Midbrain (tissue), 1 donor: Measurements from ENCODE around the gene OXER1.

ENCODE experiments used
- DNase-seq: peaks from one replicate; lab custom pipeline; 2025; lab: John Stamatoyannopoulos, UW

Gene OXER1

GRCh38 chr2:42764096-42764495, at the start of gene OXER1:
Gene OXER1 (minus strand): TSS chr2:42764135. CDS start chr2:42764062, 73 bp downstream.
- DNase-seq, result no peak

- DNase-seq, result no peak
Measured at GRCh38 chr2:42812899-42813479, 49.1 kb upstream of the OXER1 start.

- DNase-seq, result peak; percentile 74
Measured at GRCh38 chr2:42810971-42811811, 47.3 kb upstream of the OXER1 start.

GRCh38 chr2:42810121-42810970, 46.4 kb upstream of the OXER1 start:
- DNase-seq, result peak; percentile 94

GRCh38 chr2:42809819-42810120, 45.8 kb upstream of the OXER1 start:
- DNase-seq, result peak; percentile 88

- no peak for DNase-seq
Measured at GRCh38 chr2:42809131-42809818, 45.3 kb upstream of the OXER1 start.

- DNase-seq, result no peak
Measured at GRCh38 chr2:42808301-42808700, 44.4 kb upstream of the OXER1 start.

GRCh38 chr2:42806786-42807185, 42.9 kb upstream of the OXER1 start:
- no peak for DNase-seq

GRCh38 chr2:42804891-42805290, 41.0 kb upstream of the OXER1 start:
- DNase-seq, result no peak

- DNase-seq, result no peak
Measured at GRCh38 chr2:42804338-42804737, 40.4 kb upstream of the OXER1 start.

GRCh38 chr2:42802150-42802549, 38.2 kb upstream of the OXER1 start:
- no peak for DNase-seq

GRCh38 chr2:42801381-42801780, 37.4 kb upstream of the OXER1 start:
- no peak for DNase-seq

GRCh38 chr2:42800981-42801380, 37.0 kb upstream of the OXER1 start:
- DNase-seq, result no peak

- DNase-seq, result no peak
Measured at GRCh38 chr2:42800461-42800962, 36.6 kb upstream of the OXER1 start.

- DNase-seq, result no peak
Measured at GRCh38 chr2:42799881-42800280, 35.9 kb upstream of the OXER1 start.

- DNase-seq, result no peak
Measured at GRCh38 chr2:42797281-42797680, 33.3 kb upstream of the OXER1 start.

- DNase-seq, result no peak
Measured at GRCh38 chr2:42796427-42797248, 32.7 kb upstream of the OXER1 start.

GRCh38 chr2:42795841-42796301, 31.9 kb upstream of the OXER1 start:
- DNase-seq, result no peak

- no peak for DNase-seq
Measured at GRCh38 chr2:42795275-42795674, 31.3 kb upstream of the OXER1 start.

GRCh38 chr2:42794271-42795046, 30.5 kb upstream of the OXER1 start:
- DNase-seq, result no peak
